Right ventricle myocardium superior (tissue), 1 donor: ENCODE data around the gene CCDC71. TPM values are rescaled to one million over a fixed set of nuclear protein-coding genes. Genes with fewer than 3 reads are reported as not detected.

Experiments used
- ATAC-seq: fragments of 200-7000 bp; cut with Tn5 transposase; one replicate; pipeline ENCODE4 v1.9.1; 2020; ENCODE audit warnings: mild to moderate bottlenecking; ENCODE audit not compliant: poor library complexity
- DNase-seq: peaks from one replicate; pipeline ENCODE4 v3.0.0-alpha.2; 2020
- intact Hi-C: fragments of 100-400 bp; cut with DNase I; formaldehyde crosslinking; loops from one replicate; pipeline ENCODE4 v1.11.2; 2022
- long read RNA-seq: library from polyadenylated mRNA; unstranded; transcript quantifications from one replicate; pipeline ENCODE4 v2.0.0, GENCODE V29; 2021
- total RNA-seq: library from RNA; stranded (reverse); fragmentation: NEBNext Ultra II Directional; extraction: Animal tissue kit (Norgen Biotek cat#: 25700); gene quantifications from one replicate; pipeline ENCODE4 v1.2.1, GENCODE V29; 2021
- donor health status: DM: no; HTN: yes; CAD: no; lungs with severe emphysema.

CCDC71 gene
- total RNA-seq: 9.4 TPM
- long read RNA-seq: 0 reads

GRCh38 chr3:49165771-49166751 is at the start of gene CCDC71:
Gene CCDC71, minus strand, starts transcription at chr3:49166331. Its CDS starts 2,123 bp downstream, at chr3:49164208.
- intact Hi-C loops: no loop called here

GRCh38 chr3:49213998-49214397 is 47.9 kb upstream of the CCDC71 start:
- intact Hi-C loops: no loop called here
- DNase-seq: no peak
- ATAC-seq: no peak

More at GRCh38 chr3:49165771-49166751, at the start of gene CCDC71:
- peak; percentile 77 for ATAC-seq
- peak; percentile 90 for DNase-seq

GRCh38 chr3:49213541-49213943 is 47.4 kb upstream of the CCDC71 start:
- DNase-seq (no peak), ATAC-seq (no peak)
- intact Hi-C loops: no loop called here

- ATAC-seq: no peak
- intact Hi-C loops: no loop called here
Measured at GRCh38 chr3:49199900-49200281, 33.8 kb upstream of the CCDC71 start.

GRCh38 chr3:49199239-49199899 is 33.2 kb upstream of the CCDC71 start:
- DNase-seq: peak; percentile 98
- intact Hi-C loops: no loop called here
- peak; percentile 98 for ATAC-seq

More at GRCh38 chr3:49199900-49200281, 33.8 kb upstream of the CCDC71 start:
- peak; percentile 34 for DNase-seq

GRCh38 chr3:49198611-49199230 is 32.6 kb upstream of the CCDC71 start:
- no peak for ATAC-seq

GRCh38 chr3:49198161-49198560 is 32.0 kb upstream of the CCDC71 start:
- no peak for DNase-seq
- ATAC-seq: no peak
- intact Hi-C loops: no loop called here

More at GRCh38 chr3:49198611-49199230, 32.6 kb upstream of the CCDC71 start:
- DNase-seq: peak; percentile 6
- intact Hi-C loops: no loop called here

- DNase-seq: no peak
- intact Hi-C loops: no loop called here
- ATAC-seq: peak; percentile 61
Measured at GRCh38 chr3:49191741-49192140, 25.6 kb upstream of the CCDC71 start.

GRCh38 chr3:49183873-49184272 is 17.7 kb upstream of the CCDC71 start:
- ATAC-seq (no peak), DNase-seq (no peak)
- intact Hi-C loops: no loop called here

GRCh38 chr3:49182682-49183081 is 16.6 kb upstream of the CCDC71 start:
- intact Hi-C loops: no loop called here
- no peak for DNase-seq
- no peak for ATAC-seq

GRCh38 chr3:49181351-49181750 is 15.2 kb upstream of the CCDC71 start:
- ATAC-seq (no peak), DNase-seq (no peak)
- intact Hi-C loops: no loop called here

- intact Hi-C loops: no loop called here
- ATAC-seq (no peak), DNase-seq (no peak)
Measured at GRCh38 chr3:49180116-49180515, 14.0 kb upstream of the CCDC71 start.

- intact Hi-C loops: loop anchor here (10.0 kb wide), 1 partner anchor 278 kb away; no protein-coding TSS in a partner anchor
- DNase-seq (no peak), ATAC-seq (no peak)
Measured at GRCh38 chr3:49177073-49177472, 10.9 kb upstream of the CCDC71 start.

GRCh38 chr3:49175530-49175929 is 9.4 kb upstream of the CCDC71 start:
- intact Hi-C loops: loop anchor here (10.0 kb wide), 1 partner anchor 279 kb away; no protein-coding TSS in a partner anchor

GRCh38 chr3:49174397-49174985 is 8.4 kb upstream of the CCDC71 start:
- intact Hi-C loops: loop anchor here (5.0 to 10.0 kb wide), 3 partner anchors 103 to 280 kb away; partner anchors contain the start of gene C3orf62
- ATAC-seq (no peak), DNase-seq (no peak)

More at GRCh38 chr3:49175530-49175929, 9.4 kb upstream of the CCDC71 start:
- no peak for ATAC-seq
- no peak for DNase-seq

- DNase-seq: peak; percentile 55
- intact Hi-C loops: loop anchor here (5.0 to 10.0 kb wide), 3 partner anchors 104 to 281 kb away; partner anchors contain the start of gene C3orf62
- ATAC-seq: peak; percentile 31
Measured at GRCh38 chr3:49173792-49174170, 7.7 kb upstream of the CCDC71 start.

GRCh38 chr3:49173116-49173791 is 7.1 kb upstream of the CCDC71 start:
- peak; percentile 75 for DNase-seq
- peak; percentile 58 for ATAC-seq
- intact Hi-C loops: loop anchor here (5.0 to 10.0 kb wide), 3 partner anchors 104 to 282 kb away; partner anchors contain the start of gene C3orf62

- DNase-seq (no peak), ATAC-seq (no peak)
- intact Hi-C loops: loop anchor here (5.0 to 10.0 kb wide), 3 partner anchors 105 to 282 kb away; partner anchors contain the start of gene C3orf62
Measured at GRCh38 chr3:49172551-49173041, 6.5 kb upstream of the CCDC71 start.
